B cell (primary cell): ENCODE data around the gene CST9.

ENCODE experiments used
- EZH2 ChIP-seq: IDR thresholded peaks from 2 replicates; pipeline ENCODE4 v1.6.1; 2012; ENCODE audit warnings: borderline replicate concordance, low read depth, mild to moderate bottlenecking, moderate library complexity, low read length; ENCODE audit not compliant: insufficient read depth, poor library complexity, severe bottlenecking
- TF ChIP-seq, protein P1 (sequence below): fragments of 200-600 bp; IDR thresholded peaks from one replicate; pipeline ENCODE4 v1.8.0; 2022; ENCODE audit warnings: antibody characterized with exemption, mild to moderate bottlenecking

DNA sequence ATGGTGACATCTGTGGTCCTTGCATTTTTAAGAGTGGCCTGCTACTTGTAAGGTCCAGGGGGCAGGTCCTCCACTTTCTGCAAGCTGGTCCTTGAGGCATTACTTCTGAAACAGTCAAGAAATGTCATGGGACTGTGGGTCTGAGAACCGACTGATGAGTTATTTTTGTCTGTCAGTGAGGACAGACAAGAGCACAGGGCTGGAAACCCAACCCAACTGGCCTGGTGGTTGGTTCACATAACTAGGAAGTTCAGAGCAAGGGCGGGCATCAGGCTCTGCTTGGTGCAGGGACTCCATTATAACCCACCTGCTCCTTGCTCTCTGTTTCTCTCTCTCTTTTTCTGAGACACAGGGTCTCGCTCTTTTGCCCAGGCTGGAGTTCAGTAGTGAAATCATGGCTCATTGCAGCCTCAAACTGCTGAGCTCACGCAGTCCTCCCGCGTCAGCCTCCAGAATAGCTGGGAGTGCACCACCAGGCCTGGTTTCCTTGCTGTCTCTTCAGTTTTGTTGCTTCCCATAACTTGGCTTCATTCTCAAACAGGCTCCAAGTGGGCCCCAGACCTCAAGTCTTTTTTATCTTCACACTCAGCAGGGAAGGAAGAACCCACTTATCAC, 22.8 kb upstream of the CST9 start:
- TF ChIP-seq, protein P1, sequence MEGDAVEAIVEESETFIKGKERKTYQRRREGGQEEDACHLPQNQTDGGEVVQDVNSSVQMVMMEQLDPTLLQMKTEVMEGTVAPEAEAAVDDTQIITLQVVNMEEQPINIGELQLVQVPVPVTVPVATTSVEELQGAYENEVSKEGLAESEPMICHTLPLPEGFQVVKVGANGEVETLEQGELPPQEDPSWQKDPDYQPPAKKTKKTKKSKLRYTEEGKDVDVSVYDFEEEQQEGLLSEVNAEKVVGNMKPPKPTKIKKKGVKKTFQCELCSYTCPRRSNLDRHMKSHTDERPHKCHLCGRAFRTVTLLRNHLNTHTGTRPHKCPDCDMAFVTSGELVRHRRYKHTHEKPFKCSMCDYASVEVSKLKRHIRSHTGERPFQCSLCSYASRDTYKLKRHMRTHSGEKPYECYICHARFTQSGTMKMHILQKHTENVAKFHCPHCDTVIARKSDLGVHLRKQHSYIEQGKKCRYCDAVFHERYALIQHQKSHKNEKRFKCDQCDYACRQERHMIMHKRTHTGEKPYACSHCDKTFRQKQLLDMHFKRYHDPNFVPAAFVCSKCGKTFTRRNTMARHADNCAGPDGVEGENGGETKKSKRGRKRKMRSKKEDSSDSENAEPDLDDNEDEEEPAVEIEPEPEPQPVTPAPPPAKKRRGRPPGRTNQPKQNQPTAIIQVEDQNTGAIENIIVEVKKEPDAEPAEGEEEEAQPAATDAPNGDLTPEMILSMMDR = no peak
- no peak for TF ChIP-seq EZH2
